NCI-H146 treated with DMSO at 0.1 percent for 48 hours (cell line): ENCODE data around the gene VOPP1.
A peak's percentile ranks its signal among the peaks of the same experiment; 100 is the strongest.

Experiments used
- DNase-seq: peaks from one replicate; lab custom pipeline; 2025; ENCODE audit not compliant: unreplicated experiment; lab: John Stamatoyannopoulos, UW

VOPP1 gene

DNA sequence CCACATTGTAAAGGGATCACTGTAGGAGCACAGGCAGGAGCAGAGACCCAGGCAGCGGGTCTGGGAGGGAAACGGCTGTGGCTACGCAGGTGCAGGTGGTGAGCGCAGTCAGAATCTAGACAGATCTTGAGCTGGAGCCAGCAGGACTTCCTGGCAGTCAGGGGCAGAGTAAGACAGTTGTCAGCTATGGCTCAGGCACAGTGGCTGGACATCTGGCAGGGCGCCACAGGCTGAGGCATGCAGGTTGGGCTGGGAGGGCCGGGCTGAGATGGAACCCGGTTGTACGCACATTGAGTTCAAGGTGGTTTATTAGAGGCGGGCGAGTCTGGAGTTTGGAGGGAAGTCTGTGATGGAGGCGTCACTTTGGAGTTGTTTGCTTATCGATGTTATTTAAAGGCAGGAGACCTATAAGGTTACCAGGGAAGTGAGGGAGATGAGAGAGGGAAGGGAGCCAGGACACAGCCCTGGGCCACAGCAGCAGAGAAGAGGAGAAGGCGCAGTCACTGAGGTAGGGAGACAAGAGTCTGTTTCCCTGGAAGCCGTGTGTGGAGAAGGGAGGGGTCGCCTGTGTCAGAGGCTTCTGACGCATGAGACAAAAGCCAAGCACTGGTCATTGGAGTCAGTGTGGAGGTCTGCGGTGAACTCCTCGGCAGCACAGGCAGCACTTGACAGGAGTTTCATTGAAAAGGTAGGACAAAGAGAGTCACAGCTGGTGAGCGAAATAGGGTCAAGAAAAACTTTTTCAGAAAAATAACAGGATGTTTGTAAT, 133.4 kb downstream of the VOPP1 start:
- DNase-seq, result peak; percentile 49

GRCh38 chr7:55438085-55438756, 134.1 kb downstream of the VOPP1 start:
- DNase-seq, result peak; percentile 64

- DNase-seq, result no peak
Measured at GRCh38 chr7:55437375-55437774, 134.9 kb downstream of the VOPP1 start.

DNA sequence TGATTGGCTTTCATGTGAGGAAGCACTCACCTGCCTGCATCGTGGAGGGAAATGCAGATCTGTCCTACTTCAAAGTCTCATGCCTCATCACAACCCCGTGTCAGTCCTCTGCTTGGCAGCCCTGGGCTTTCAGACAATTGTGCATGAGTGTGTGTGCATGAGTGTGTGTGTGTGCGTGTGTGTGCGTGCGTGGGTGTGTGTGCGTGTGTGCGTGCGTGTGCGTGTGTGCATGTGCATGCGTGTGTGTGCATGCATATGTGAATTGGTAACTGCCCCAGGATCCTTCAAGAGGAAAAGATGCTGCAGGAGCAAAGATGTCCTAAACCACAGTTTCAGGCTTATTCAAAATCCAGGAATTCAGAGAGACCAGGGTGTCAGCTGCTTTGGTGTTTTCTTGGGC, 135.8 kb downstream of the VOPP1 start:
- DNase-seq, result no peak

GRCh38 chr7:55435466-55435865, 136.8 kb downstream of the VOPP1 start:
- DNase-seq, result no peak

- peak; percentile 46 for DNase-seq
Measured at GRCh38 chr7:55432939-55433784, 139.1 kb downstream of the VOPP1 start.

GRCh38 chr7:55432506-55432905, 139.8 kb downstream of the VOPP1 start:
- DNase-seq, result no peak

- no peak for DNase-seq
Measured at GRCh38 chr7:55431898-55432297, 140.4 kb downstream of the VOPP1 start.

GRCh38 chr7:55429835-55430499, 142.3 kb downstream of the VOPP1 start:
- DNase-seq, result no peak

DNA sequence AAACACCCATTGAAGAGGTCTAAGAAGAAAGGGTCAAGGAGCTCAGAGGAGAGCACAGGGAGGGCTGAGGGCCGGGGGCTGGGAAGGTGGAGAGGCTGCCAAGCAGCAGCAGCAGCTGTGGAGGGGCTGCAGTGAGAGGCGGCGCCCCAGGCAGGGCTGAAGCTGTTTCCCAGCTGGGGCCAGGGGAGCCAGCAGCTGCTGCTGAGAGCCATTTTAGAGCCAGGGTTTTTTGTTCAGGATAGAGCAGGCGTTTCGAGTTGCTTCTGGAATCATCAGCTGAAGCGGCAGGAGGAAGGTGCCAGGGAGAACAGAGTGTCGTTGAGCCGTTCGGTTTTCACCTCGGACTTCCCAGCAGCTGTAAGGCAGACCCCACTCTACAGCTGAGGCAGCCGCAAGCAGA, 144.5 kb downstream of the VOPP1 start:
- DNase-seq, result no peak

DNA sequence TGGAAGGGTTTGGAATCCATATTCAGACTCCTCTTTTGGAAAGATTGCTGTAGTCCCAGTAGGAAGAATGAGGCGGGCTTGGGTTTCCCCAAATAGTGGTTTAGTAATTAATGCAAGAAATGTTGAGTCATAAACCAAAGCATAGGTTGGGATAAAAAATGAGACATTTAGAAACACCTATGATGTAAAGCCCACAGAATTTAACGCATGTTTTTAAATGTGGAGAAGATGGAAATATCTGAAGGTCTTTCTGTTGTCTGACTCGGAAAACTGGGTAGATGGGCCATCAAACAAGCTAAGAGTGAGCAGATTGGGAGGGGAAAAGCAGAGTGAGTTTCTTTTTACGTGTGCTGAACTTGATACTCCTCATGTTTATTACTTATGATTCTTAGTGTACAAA, 145.0 kb downstream of the VOPP1 start:
- DNase-seq, result no peak

- no peak for DNase-seq
Measured at GRCh38 chr7:55426676-55427075, 145.6 kb downstream of the VOPP1 start.

DNA sequence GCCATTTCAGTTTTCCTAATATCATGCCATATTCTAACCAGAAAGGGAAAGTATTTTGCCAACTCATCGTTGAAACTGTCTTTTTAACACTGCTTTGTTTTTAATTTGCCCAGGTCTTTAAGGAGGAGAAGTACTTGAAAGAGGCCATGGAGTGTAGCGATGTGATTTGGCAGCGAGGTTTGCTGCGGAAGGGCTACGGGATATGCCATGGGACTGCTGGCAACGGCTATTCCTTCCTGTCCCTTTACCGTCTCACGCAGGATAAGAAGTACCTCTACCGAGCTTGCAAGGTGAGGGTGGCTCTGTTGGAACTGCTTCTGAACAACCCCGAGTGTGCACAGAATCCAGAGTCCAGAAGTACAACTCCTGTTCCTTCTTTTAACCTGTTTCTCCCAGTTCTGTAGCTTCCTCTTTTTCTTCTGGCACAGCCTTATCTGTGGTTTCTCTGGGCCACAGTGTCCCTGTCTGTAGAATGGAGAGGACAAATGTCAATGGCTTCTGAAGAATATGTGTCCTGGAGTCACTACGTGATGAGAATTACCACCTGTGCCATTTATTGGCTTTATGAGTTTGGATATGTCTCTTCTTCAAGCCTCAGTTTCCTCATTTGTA, 147.1 kb downstream of the VOPP1 start:
- DNase-seq, result no peak

DNA sequence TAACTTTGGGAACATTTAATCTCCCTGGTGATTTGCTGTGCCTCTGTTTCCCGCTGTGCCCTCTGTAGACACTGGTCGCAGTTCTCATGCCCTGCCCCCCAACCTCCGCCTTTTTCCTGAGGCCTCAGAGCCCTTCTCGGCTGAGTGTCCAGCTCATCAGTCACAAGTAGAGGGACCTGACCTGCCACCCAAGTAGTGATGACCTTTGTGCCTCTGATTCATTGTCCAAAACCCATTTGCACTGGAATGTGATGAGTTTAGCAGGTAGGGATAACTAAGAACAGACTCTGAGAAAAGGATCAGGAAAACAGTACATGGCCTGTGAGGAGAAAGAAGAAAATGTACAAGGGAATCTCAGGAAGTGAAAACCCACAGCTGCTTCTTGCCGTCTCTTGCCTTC, 148.4 kb downstream of the VOPP1 start:
- DNase-seq, result no peak

DNA sequence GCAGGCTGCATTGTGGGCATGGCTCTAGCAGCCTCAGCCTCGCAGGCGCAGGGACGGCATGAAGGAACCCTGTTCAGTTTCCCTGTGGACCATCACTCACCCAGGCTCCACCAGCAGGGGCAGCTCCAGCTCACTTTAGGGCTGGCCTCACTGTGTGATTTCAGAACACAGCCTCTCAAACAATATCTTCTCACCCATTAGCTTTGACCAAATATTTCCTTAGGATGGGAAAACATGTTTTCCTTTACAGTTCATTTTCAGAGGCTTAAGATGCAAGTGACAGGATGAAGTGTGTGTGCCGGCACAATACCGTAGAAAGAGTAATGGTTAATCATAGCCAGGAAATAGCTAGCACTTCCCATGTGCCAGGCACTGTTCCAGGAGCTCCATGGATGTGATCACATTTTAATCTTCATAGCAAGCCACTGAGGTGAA, 149.0 kb downstream of the VOPP1 start:
- DNase-seq, result no peak
